Measurements from ENCODE around the gene ANKRD24.
A peak's percentile ranks its signal among the peaks of the same experiment; 100 is the strongest.
"Not testable (repeated sequence)": the region's sequence is repeated elsewhere in the genome, so short reads cannot be mapped to it uniquely, and the experiment has no call there.

ANKRD24 gene

DNA sequence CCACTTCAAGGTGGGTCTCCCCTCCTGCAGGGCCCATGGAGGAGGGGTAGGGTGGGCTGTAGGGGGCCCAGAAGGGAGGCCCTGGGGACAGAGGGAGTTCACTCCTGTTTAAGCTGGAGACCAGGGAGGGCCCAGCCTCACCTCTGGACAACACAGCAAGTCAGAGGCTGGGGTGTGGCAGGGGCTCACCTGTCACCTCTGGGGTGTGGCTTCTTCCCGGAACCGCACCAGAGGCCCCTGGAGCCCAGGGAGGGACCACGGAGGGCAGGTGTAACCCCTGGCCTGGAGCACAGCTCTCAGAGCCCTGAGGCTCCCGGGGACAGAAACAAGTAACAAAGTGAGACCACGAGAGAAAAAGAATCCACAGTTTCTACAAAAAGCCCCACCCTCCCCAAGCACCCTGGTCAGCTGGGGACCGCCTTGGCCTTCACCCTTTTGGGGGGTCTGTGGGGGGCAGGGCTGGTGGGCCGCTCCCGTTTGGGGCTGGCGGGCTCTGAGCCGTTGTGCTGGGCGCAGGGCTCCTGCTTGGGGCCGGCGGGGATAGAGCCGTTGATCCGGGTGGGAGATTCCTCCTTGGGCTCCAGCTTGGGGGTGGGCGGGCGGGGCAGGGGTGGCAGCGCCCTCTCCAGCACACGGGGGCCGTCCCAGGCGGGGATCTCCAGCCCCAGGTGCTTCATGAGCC lies 8.1 kb upstream of the ANKRD24 start:
- DNase-seq = no peak

DNA sequence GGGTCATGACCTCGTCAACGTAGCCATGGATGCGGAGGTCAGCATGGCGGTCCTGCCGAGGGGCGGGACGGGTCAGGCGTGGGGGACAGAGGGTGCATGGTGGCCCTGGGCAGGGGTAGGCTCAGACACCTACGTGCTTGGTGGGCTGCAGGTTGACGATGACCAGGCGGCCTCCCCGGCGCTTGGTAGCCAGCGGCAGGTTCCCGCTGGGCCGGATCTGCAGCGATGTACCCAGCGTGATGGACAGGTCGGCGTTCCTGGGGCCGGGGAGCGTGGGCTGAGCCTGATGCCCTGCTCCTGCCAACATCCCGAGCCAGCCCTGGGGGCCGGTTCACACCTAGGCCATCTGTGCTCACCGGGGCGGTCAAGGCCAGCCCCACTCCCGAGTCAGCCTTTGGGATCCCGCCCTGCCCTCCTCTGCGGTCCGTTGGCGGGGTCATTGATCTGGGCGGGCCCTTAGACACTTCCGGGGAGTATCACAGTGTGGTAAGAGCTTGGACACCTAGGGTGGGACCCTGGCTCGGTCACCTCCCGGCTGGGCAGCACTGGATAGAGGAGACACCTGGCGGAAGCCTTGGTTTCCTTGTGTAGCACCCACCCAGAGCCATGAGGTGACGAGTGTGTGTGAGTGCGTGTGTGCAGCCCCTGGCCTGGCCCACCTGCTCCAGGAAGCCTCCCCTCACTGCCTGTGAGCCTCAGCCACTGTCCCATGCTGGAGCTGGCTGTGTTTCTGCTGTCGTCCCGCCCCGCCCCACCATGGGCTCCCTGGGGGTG lies 7.4 kb upstream of the ANKRD24 start:
- DNase-seq = no peak

DNA sequence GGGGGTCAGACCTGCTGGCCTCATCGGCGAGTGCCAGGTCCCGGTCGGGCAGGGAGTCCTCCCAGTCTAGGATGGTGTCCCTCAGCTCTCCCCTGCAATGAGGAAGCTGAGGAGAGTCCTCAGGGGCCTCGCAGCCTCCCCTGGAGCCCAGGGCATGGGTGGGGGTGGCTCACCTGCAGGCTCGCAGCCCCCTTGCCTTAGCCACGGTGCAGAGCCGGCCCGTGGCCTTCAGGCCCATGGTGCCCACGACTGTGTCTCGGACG lies 6.9 kb upstream of the ANKRD24 start:
- DNase-seq = no peak

DNA sequence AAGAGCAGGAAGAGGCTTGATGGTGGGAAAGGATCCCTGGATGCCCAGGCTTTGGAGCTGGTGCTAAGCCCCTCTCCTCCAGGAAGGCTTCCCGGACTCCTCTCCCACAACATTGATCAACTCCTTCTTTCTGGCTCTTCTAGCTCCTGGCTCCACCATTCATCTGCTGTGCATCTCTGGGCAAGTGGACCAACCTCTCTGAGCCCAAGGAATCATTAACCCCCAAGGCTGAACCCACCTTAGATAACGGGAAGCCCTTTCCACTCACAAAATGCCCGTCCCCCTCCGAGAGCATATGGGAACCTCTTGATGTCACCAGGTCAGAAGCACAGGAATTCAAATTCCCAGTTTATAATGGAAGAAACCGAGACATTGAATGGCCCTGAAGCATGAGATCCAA lies 5.3 kb upstream of the ANKRD24 start:
- no peak for DNase-seq

DNA sequence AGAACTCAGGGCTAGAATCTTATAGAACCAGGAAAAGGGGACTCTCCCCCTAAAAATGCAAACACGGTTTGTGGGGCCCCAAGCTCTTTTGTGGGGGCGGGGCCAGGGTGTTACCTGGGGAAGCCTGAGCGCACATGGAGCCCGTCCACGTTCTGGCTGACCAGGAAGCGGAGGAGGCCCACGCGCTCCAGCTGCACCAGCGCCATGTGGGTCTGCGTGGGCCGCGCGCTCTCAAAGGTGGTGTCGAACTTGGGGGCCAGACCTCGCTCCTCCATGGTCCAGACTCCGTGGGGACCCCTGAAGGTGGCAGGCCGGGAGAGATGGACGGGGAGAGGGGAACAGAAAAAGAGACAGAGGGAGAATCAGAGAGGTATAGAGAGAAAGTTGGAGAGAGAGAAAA lies 3.5 kb upstream of the ANKRD24 start:
- no peak for DNase-seq

DNA sequence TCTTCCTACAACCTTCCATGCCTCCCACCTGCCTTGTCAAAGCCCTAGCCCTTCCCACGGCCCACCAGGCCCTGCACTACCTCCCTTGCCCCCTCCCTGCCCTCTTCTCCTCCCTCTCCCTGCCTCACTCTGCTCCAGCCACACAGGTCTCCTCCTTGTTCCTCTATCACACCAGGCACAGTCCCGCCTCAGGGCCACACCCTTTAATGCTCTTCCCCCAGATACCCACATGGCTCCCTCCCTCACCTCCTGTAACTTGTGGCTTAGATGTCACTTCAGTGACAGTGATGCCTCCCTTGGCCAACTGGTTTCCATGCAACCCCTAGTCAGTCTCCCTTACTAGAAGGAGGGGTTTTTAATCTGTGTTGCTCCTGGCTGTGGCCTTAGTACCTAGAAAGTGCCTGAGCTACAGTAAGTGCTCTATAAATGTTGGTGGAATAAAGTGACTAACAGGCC lies 1.4 kb upstream of the ANKRD24 start:
- no peak for DNase-seq

DNA sequence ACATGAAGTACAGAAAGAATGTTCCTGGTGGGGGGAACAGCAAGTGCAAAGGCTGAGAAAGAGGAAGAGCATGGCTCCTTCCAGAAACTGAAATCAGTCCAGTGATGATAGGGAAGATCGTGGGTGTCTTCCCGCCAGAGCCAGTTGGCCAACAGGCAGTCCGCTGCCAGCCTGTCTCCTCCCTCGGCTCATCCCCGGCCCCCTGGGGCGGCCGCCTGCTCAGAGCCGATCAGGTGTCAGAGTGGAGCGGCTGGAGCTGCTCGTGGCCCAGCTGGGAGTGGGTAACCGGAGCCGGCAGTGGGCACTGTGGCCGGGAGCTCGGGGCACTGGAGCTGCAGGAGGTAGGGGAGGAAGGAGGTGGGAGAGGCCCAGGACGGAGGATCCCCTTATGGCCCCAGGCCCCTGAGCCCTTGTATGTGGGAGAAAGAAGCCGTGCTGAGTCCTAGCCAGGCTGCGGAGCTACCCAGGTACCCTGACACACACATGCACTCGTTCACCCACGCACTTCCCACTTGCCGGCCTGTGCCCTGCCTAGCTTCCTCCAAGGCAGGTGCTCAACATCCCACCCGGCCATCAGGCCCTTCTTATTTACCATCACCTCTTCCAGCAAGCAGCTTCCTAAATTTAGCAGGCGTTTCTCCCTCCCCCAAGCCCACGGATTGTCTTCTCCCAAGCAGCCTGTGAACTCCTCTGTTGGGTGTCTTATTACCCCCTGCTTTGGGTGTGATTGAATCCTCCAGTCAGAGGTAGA lies 1.7 kb downstream of the ANKRD24 start:
- peak; percentile 80 for DNase-seq

DNA sequence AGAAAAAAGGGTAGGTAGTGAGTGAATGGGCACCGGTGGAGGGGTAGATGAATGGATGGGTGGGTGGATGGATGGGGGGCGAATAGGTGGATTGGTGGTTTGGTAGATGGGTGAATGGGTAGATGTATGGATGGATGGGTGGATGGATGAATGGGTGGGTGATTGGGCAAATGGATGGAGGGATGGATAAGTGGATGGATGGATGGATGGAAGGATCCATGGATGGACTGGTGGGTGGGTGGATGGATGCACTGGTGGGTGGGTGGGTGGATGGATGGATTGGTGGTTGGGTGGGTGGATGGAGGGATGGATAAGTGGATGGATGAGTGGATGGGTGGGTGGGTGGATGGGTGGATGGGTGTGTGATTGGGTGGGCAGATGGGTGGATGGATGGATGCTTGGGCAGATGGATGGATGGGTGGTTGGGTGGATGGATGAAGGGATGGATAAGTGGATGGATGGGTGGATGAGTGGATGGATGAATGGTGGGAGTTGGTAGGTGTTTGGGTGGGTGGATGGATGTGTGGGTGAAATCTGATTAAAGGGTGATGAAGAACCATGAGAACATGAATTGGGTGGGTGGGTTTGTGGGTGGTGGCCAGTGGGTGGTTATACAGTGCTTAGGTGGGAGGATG lies 2.3 kb downstream of the ANKRD24 start:
- no peak for DNase-seq

DNA sequence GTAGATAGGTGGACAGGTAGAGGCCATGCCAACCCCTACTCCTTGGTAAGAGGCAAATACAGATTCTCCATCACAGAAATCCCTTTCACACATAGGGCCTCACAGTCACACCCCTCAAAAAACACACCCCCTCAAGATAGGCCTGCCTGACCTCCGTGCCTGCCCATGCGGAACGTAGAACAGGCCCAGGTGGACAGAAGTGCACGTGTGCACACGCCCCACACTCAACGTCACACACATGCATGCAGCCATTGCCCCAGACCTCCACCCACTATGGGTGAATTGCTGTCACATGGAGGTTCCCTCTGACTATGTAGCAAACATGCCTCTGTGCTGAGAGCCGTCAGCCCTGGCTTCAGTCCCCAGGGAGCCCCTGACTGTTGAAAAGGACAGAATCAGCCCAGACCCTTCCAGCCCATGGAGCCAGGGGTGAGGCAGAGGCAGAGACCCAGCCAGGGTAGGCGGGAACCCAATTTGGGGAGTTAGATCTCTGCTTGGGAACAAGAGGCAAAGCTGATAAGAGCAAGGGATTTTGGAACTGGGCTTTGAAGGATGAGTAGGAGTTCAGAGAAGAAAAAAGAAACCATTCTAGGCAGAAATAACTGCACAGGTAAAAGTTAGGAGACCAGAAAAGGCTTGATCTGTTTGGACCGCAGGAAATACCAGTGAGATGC lies 3.1 kb downstream of the ANKRD24 start:
- DNase-seq = no peak

DNA sequence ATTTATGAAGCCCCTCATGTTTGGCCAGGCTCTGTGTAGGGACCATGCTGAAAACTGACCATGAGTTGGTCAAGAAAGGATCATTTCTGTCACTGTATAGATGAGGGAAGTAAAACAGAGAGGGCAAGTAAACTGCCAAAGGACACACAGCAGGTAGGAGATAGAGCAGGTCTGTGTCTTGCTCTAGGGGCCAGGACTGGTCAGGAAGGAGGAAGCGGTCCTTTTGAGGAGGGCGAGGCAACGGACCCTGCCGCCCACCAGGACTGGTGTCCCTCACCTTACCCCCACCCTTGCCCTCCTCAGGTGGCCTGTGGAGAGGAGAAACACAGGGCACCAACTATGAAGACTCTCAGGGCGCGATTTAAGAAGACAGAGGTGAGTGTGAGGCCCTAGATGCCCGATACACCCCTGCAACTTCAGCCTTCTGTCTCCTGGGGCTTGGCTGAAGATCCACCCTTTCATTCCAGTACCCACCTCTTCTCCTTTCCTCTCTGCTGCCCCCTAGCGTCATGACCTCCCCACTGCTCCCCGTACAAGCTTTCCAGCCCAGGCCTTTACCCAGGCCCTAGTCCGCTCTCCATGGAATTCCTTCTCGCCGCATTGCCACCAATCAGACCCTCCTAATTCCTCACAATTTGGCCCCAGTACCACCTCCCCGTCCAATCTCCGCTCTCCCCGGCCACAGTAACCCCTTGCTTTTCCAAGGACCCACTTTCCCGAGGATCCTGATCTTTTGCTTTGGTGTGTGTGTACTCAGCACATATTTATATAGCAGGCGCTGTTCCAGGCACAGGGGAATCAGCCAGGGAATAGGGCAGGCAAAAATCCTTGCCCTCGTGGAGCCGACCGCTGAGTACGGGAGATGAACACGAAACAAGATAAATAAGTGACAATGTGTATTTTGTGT lies 3.9 kb downstream of the ANKRD24 start:
- peak; percentile 88 for DNase-seq

DNA sequence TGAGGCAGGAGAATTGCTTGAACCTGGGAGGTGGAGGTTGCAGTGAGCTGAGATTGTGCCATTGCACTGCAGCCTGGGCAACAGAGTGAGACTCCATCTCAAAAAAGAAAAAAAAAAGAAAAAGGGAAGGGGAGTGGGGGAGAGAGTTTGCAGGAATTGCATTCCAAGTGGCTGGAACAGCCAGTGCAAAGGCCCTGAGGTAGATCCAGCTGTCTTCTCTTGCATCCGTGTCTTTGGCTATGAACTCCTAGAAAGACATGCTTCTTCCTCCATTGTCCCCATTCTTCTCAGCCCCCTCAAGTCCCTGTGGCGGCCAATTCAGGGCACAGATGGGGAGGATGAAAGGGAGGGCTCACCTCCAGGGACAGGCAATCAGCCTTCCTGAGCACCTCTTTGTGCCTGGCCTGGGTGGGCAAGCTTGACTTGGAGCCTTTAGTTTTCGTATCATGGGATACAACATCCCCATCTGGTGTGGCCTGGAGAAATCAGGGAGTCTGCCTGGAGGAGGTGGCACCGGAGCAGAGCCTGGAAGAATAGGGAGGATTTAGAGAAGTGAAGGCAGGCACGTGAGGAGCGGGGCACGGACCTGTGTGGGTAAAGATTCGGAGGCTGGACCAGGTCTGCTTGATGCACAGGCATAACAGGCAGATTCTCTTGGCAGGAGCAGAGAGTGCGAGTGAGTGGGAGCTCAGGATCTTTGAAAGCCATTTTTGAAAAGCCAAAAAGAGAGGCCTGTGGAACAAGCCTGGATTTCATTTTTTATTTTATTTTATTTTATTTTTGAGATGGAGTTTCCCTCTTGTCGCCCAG lies 5.0 kb downstream of the ANKRD24 start:
- DNase-seq = no peak

DNA sequence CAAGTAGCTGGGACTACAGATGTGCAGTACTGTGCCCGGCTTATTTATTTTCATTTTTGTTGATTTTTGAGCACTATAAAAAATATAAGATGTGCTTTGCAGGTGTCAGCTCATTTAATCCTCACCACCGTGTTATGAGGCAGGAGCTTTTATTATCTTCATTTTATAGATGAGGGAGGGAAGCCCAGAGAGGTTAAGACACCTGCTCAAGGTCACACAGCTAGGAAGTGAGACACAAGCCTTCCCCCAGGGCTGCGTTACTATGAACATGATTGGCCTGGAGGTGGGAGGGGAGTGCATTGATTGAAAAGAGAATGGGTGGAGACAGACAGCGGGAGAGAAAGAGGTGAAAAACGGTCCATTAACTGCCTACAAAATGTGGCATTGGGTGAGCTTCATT lies 7.2 kb downstream of the ANKRD24 start:
- no peak for DNase-seq

DNA sequence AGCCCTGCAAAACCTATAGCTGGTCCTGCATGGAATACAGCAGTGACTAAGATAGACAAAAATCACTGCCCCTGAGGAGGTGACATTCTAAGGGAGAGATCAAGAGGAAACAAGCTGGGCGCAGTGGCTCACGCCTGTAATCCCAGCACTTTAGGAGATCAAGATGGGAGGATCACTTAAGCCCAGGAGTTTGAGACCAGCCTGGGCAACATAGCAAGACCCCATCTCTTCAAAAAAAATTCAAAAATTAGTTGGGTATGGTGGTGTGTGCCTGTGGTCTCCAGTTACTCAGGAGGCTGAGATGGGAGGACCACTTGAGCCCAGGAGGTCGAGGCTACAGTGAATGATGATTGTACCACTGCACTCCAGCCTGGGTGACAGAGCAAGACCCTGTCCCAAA lies 10.0 kb downstream of the ANKRD24 start:
- not testable (repeated sequence) for DNase-seq

DNA sequence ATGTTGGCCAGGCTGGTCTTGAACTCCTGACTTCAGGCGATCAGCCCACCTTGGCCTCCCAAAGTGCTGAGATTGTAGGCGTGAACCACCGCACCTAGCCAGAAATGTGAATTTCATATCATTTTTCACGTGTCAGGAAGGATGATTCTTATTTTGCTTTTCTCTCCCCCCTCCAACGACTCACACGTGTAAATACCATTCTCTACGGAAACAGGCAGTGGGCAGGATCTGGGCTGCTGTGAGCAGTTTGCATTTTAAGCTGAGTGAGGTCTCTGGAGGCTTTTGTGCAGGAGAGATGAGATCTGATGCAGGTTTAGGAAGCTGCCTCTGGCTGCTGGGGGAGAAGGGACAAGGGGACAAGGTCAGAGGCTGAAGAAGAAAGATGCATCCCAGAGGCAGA lies 11.9 kb downstream of the ANKRD24 start:
- DNase-seq = no peak

DNA sequence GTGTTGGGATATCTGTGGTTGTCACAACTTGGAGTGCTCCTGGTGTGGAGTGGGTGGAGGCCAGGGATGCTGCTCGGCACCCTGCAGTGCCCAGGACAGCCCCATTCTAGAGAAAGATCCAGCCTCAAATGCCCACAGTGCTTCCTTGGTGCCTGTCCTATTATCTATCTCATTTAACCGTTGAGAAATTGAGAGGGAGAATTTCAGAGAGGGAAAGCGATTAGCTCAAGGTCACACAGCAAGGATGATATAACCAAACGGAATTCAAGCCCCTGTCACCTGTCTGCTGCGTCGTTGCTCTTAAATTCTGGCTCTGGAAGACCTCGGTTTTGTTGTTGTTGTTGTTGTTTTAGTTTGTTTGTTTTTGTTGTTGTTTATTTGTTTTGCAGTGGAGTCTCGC lies 13.5 kb downstream of the ANKRD24 start:
- DNase-seq = no peak

DNA sequence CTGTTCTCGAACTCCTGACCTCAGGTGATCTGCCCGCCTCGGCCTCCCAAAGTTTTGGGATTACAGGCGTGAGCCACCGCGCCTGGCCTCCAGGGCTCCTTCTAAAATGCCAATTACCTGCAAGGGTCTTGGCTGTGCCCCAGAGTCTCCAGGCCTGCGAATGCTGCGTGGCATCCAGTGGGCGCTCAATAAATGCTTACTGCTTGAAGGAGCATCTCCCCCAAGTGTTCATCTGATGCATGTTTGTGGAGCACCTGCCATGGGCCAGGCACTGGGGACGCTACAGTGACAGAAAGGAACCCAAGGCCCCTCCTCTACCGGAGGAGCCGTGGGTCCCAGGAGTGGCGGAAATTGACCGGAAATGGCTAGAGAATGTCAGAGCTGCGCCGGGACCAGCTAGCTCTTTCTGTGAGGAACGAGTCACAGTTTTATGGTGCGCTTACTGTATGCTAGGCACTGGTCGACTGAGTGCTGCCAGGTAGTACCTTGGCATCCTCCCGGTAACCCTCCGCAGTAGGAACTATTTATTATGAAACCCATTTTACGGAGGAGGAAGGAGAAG lies 14.2 kb downstream of the ANKRD24 start:
- DNase-seq = no peak

DNA sequence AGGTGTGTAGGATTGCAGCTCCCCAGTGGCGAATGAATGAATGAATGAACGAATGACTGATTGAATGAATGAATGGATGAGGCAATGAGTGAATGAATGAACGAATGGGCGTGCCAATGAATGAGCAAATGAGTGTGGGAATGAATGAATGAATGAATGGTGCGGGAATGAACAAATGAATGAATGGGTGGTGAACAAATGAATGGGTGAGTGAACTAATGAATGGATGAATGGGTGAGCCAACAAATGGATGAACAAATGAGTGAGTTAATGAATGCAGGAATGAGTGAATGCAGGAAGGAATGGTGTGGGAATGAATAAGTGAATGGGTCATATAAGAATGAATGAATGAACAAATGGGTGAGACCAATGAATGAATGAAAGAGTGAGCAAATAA lies 14.7 kb downstream of the ANKRD24 start:
- DNase-seq = no peak

DNA sequence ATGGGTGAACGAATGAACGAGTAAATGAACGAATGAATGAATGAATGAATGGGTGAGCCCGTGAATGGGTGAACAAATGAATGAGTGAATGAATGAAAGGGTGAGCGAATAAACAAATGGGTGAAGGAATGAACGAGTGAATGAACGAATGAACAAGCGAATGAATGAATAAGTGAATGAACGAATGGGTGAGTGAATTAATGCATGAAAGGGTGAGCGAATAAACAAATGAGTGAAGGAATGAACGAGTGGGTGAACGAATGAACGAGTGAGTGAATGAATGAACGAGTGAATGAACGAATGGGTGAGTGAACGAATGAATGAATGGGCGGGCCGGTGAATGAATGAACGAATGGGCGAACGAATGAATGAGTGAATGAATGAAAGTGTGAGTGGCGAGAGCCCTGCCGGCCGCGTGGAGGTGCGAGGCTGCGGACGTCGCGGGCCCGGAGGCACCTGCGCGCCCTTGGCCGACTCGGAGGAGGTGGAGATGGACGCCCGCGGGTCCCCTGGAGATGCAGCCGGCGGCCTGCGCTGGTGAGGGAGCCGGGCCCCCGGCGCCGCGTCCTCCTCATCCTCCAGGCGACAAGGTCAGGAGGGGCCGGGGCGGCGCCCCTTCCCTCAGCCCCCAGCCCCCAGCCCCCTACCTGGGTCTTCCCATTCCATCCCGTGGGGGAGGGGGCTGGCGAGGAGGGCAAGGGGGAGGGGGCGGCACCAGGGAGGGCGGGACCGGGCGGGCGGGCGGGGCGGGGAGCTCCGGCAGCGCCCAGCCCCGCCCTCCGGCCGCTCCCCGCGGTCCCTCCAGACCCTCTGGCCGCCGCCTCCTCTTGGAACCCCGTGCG lies 15.4 kb downstream of the ANKRD24 start:
- no peak for DNase-seq

DNA sequence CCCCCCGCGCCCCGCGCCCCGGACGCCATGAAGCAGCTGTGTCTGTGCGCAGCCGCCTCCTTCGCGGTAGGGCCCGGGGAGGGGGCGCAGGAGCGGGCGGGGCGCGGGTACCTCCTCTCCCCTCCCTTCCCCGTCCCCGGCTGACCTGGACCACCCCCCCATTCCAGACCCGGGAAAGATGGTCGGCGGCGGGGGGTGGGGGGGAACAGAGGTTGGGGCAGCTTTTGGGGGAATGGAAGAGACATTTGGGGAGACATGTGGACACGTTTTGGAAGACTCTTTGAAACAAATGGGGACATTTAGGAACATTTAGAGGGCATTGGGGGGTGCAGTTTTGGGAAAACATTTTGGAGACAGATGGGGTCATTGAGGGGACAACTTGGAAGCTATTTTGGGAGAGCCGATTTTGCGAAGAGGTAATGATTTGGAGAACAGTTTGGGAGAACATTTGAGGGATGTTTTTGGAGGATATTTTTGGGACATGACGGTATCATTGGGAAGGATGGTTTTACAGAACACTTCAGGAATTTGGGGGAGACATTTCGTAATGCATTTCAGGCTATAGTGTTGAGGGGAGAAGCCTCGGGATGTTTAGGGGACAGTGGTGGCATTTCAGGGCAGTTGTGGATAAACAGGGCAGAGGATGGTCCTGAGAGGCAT lies 16.1 kb downstream of the ANKRD24 start:
- no peak for DNase-seq
